NCI-H526 treated with DMSO at 0.1 percent for 48 hours (cell line): ENCODE results near the gene DPP4.
"Not testable (repeated sequence)": the region's sequence is repeated elsewhere in the genome, so short reads cannot be mapped to it uniquely, and the experiment has no call there.

ENCODE experiments used
- DNase-seq: peaks from one replicate; lab custom pipeline; 2025; lab: John Stamatoyannopoulos, UW

The DPP4 gene

GRCh38 chr2:161956738-161957137 is 117.3 kb downstream of the DPP4 start:
- no peak for DNase-seq

- DNase-seq = no peak
Observed at GRCh38 chr2:161955211-161955610, 118.8 kb downstream of the DPP4 start.

DNA sequence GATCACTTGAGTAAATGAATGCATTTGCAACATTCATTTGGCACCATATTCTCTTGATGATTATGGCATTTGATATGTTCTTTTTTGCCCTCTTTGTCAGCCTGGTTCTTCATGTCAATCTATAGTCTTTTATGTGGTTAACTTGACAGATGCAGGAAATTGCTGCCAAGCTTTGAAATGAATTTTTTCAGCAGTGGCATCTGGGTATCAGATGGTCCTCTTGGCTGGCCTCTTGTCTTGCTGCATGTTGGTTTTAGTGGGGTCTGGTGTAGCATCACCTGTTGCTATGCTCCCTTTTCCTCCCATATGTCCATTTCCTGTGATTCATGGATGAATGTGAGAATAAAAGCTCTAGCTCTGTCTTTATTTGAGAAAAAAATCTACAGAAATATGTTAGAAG is 119.9 kb downstream of the DPP4 start:
- DNase-seq = no peak

DNA sequence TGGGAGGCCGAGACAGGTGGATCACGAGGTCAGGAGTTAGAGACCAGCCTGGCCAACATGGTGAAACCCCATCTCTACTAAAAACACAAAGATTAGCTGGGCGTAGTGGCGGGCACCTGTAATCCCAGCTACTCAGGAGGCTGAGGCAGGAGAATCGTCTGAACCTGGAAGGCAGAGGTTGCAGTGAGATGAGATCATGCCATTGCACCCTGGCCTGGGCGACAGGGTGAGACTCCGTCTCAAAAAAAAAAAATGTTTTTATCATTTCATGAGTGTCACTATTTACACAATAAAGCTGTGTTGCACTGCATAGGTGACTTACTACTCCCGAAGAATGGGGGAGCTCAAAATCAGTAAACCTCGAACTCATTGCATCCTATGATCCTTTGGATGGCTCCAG is 120.6 kb downstream of the DPP4 start:
- not testable (repeated sequence) for DNase-seq

- no peak for DNase-seq
Observed at GRCh38 chr2:161952783-161953191, 121.2 kb downstream of the DPP4 start.

DNA sequence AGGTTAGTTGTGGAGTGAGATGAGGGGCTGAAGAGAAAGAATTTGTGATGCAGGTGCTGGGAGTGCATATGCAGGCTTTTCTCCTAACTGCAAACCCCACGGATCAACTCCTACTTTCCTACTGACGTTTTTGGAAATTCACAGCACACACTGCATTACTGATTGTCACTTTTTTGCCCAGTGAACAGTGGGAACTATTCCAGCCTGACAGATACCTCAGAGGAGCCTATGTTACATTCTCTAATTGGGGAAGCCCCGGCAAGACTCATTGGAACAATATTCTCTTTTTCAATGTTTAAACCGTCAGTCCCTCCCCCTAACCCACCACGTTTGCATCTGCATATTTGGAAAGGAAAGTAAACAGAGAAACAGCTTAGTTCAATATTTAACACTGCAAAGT is 126.2 kb downstream of the DPP4 start:
- no peak for DNase-seq

DNA sequence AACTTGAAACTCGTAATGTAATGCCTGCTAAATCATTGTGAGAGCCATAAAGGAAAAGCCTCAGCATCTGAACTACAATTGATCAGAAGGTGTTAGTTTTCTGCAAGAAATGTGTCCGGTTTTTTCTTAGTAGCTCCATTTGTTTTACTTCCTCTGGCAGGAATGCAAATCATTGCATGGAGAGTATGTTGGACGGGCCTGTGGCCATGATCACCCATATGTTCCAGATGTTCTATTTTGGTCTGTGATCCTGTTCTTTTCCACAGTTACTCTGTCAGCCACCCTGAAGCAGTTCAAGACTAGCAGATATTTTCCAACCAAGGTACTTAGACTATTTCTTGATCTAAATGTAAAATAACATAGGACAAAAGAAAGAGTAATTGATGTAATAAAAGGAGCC is 126.6 kb downstream of the DPP4 start:
- no peak for DNase-seq

DNA sequence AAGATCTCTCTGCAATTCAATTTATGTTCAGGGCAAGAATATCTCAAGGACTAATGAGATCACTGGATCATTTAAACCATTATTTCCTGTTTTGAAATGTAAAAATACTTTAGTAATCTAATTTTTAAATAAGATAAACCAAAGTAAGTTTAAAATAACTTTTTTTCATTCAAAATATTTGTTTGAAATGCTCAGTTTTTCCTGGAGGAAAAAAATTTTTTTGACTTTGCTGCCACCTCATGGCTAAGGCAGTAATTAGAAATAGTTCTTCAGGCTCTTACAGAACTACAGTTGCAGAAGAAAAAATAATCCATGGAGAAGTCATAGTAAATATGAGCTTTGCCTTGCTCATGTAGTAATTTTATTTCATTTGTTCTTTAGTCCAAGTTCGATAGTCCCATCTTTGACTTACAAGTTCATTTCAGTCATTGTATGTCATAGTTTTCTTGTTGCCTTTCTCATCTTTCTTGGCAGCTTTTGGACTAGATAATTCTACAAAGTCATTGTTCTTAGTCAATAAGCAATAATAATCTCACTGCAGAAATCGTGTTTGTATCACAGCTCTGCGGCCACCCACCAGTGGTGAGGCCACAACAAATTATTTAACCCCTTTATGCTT is 127.4 kb downstream of the DPP4 start:
- DNase-seq = peak; percentile 4

DNA sequence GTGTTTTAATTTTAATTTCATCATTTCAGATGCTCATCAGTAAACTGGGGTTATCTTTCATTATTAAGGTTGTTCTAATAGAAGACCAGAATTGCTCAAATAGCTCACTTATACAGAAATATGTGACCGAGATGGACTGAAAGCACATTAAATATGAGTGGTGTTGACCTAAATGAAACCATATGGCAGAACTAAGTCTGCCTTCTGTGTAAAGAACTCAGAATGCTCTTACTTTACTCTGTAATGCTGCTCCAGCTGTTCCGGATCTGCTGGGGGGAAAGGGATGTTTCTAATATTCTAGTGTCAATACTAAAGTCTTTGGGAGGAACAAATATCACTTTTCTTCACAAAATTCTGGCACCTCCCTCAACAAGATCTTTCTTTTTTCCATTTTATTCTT is 131.0 kb downstream of the DPP4 start:
- no peak for DNase-seq
